Measurements from ENCODE around the gene CPEB3. TPM values are rescaled to one million over a fixed set of nuclear protein-coding genes. Genes with fewer than 3 reads are reported as not detected.
"Not testable (repeated sequence)": the region's sequence is repeated elsewhere in the genome, so short reads cannot be mapped to it uniquely, and the experiment has no call there.

Gene CPEB3
- total RNA-seq, 1 donor from 2014 or later = 21.2 TPM

DNA sequence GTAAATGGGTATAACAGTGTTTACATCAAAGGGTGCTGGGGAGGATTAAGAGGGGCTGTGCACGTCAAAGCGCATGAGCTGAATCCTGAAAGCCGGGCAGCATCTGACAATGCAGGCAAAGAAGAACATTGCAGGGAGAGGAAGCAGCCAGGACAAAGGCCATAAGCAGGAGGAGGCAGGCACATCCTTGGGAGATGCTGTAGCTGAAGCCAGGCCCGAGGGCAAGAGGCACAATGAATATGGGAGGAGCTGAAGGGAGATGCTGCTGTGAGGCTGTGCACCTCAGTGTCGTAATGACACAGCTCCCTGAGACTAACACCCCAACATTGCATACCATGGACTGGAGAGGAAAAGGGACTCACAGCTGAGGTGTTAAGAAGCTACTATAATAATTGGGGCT, 238.1 kb downstream of the CPEB3 start:
- DNase-seq (ENCODE audit: low spot score in 2 of 2) = no peak
- no peak for FAIRE-seq

DNA sequence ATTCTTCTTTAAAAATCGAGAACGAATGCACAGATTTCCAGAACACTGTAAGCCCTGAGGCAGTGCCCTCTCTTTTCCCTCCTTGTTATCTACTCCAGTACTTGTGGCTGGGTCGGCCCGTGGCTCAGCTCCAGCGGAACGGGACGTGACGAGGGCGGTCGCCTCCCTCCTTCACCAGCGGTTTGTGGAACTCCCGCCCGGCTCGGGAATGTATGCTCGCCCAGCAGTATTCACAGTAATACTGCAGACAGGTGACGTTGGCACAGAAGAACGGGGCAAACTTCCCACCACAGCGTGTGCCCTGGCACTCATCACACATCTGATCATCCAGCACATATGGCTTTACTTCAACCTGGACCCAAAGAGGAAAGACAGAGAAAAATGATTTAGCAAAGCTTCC, 238.8 kb downstream of the CPEB3 start:
- DNase-seq (ENCODE audit: low spot score in 2 of 2) (no peak), FAIRE-seq (no peak)

DNA sequence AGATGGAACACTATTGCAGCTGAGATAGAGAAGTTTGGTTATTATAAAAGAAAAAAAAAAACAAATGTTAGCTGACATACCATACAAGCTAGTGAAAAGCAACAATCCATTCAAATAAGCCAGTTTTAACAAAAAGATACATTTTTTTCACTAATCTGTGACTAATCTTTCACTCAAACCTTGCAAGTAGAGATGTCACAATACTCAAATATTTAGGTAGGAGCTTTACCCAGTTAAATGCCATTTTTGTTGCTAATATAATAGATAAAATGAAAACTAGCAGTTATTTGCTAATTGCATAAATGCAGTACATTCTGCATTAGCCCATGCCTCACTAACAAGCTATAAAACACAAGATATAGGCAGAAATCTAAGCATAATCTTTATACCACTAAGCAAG, 243.7 kb downstream of the CPEB3 start:
- DNase-seq (ENCODE audit: low spot score in 2 of 2) (no peak), FAIRE-seq (no peak)

DNA sequence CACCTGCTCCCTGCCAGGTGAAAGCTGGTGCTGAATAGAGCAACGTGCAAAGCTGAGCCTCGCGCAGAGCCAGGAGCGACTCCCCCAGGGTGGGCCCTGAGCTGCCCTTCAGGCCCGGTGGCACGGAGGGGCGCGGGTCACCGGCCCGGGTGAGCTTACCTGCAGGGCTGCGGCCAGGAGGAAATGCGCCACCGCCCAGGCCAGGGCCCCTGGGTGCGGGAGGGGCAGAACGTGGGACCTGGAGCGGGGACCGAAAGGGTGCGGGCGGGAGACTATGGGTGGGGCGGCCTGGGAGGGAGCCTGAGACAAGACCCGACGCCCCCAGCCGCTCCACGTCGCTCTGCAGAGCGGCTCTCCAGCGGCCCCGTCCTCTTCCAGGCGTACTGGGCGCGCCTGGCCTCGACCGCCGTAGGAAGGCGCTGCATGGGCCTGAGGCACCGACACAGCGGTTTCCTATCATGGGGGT, 245.2 kb downstream of the CPEB3 start:
- no peak for FAIRE-seq
- DNase-seq (ENCODE audit: low spot score in 2 of 2) = no peak

DNA sequence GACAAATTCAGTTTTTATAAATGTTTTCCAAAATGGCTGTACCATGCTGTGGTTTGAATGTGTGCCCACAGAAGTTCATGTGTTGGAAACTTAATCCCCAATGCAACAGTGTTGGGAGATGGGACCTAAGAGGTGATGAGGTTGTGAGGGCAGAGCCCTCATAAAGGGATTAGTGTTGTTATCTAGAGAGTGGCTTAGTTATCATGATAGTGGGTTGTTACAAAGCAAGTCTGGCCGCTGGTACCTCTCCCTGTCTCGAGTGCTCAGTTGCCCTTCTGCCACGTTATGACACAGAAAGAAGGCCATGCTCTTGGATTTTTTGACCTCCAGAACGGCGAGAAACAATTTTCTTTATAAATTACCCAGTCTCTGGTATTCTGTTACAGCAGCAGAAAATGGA, 248.3 kb downstream of the CPEB3 start:
- FAIRE-seq = no peak
- no peak for DNase-seq (ENCODE audit: low spot score in 2 of 2)

DNA sequence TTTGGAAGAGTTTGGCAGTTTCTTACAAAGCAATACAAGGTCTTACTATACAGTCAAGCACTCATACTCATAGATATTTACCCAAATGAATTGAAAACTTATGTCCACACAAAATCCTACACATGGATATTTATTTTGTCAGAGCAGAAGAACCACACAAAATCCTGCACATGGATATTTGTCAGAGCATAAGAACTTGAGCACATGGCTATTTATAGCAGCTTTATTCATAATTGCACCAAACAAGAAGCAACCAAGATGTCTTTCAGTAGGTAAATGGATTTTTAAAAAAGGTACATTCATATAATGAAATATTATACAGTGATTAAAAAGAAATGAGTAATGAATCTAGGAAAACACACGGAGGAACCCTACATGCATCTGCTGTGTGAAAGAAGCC, 251.9 kb downstream of the CPEB3 start:
- FAIRE-seq (no peak), DNase-seq (ENCODE audit: low spot score in 2 of 2) (no peak)

DNA sequence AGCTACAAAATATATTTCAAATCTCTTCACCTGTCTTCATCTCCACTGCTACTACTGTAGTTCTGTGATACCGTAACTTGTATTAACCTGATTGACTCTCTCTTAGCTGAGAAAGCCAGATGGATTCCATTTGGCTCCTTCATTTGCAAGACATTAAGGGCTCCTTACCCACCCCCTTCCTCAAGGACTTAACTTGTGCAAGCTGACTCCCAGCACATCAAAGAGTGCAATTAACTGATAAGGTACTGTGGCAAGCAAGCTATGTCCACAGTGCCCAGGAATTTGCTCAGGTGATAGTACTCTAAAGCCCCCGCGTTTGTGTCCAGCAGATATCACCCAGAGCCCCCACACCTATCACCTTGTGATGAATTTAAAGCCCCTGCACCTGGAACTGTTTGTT, 257.8 kb downstream of the CPEB3 start:
- not testable (repeated sequence) for FAIRE-seq; DNase-seq (ENCODE audit: low spot score in 2 of 2)

DNA sequence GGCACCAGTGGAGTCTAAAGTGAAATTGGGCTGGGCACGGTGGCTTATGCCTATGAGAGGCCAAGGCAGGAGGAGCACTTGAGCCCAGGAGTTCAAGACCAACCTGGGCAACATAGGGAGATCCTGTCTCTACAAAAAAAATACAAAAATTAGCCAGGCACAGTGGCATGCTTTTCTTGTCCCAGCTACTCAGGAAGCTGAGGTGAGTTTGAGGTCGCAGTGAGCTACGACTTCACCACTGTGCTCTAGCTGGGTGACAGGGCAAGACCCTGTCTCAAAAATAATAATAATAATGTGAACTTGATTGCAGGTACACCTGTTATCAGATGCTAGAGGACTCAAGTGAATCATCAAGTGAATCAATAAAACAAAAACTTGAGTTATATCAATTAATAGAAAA, 259.3 kb downstream of the CPEB3 start:
- FAIRE-seq = no peak

DNA sequence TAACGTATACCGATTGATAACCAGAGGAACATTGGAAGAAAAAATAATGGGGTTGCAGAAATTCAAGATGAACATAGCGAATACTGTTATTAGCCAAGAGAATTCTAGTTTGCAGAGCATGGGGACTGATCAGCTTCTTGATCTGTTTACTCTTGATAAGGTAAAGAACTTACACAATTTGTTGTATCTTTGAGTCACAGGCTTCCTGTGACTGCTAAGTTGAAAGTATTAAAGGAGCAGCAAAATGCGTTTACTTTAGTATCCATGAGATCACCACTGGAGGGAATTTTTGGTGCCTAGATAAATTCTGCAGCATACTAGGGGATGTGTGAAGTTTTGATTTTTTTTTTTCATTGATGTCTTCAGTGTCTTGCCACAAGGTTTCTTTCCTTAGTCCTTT, 263.7 kb downstream of the CPEB3 start:
- no peak for DNase-seq (ENCODE audit: low spot score in 2 of 2)
- FAIRE-seq = no peak

More for the DNA sequence above, 259.3 kb downstream of the CPEB3 start:
- DNase-seq (ENCODE audit: low spot score in 2 of 2) = no peak

DNA sequence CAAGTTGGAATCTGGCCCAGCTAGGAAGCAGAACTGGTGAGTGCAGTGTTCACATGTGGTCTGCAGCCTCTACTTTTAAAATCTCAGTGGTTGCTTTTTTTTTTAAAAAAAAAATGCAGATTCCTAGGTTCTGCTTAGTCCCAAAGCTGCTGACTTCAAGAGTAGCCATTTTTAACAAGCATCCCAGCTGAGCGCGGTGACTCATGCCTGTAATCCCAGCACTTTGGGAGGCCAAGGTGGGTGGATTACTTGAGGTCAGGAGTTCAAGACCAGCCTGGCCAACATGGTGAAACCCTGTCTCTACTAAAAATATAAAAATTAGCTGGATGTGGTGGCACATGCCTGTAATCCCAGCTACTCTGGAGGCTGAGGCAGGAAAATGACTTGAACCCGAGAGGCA, 265.5 kb downstream of the CPEB3 start:
- not testable (repeated sequence) for DNase-seq (ENCODE audit: low spot score in 2 of 2); FAIRE-seq

DNA sequence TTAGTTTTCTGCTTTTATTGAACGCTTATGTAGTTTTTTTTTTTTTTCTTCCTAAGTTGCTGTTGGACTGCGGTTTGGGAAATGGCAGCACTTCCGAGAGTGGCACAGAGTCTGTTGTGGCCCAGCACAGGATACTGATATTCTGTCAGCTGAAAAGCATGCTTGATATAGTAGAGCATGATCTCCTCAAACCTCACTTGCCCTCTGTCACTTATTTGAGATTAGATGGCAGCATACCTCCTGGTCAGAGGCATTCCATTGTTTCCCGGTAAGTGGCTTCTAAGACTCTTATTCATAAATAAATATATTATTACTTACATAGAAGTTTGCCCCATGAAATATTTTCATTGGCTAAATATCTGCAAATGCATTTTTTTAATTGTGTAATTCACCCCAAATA, 266.2 kb downstream of the CPEB3 start:
- DNase-seq (ENCODE audit: low spot score in 2 of 2) (no peak), FAIRE-seq (no peak)

DNA sequence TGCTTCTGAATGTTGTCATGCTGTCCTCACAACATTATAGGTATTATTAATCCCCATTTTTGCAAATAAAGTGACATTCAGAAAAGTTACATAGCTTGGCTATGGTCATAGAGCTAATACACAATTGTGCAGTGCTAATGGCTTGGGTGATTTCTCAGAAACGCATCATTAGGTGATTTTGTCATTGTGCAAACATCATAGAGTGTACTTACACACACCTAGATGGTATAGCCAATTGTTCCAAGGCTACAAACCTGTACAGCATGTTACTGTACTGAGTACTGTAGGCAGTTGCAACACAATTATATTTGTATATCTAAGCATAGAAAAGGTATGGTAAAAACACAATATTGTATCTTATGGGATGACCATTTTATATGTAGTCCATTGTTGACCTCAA, 276.3 kb downstream of the CPEB3 start:
- no peak for DNase-seq (ENCODE audit: low spot score in 2 of 2)
- FAIRE-seq = no peak

DNA sequence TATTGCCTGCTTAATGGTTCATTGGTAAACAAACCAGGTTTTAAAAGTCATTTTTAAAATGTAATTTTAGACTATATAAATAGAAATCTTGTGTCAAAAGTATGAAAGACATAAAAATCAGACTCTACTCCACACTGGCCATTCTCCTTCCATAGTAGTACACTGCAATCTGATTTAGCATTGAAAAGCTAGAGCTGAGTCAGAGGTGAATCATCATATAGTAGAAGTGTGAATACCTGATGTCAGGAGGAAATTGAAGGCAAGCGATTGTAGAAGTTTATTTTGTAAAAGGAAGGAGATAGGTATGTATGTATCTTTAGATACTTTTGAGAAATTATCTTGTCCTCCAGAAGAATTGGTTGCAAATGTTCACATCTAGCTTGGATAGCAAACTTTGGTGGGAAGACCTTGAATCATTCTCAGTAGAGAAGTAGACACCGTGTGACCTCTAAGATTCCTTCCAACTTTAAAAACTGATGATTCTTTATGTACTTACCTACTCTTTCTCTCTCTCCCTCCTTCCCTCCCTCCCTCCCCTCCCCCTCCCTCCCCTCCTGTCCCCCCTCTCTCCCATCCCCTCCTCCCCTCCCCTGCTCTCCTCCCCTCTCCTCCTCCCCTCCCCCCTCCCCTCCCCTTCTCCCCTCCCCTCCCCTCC, 279.2 kb downstream of the CPEB3 start:
- FAIRE-seq (no peak), DNase-seq (ENCODE audit: low spot score in 2 of 2) (no peak)

DNA sequence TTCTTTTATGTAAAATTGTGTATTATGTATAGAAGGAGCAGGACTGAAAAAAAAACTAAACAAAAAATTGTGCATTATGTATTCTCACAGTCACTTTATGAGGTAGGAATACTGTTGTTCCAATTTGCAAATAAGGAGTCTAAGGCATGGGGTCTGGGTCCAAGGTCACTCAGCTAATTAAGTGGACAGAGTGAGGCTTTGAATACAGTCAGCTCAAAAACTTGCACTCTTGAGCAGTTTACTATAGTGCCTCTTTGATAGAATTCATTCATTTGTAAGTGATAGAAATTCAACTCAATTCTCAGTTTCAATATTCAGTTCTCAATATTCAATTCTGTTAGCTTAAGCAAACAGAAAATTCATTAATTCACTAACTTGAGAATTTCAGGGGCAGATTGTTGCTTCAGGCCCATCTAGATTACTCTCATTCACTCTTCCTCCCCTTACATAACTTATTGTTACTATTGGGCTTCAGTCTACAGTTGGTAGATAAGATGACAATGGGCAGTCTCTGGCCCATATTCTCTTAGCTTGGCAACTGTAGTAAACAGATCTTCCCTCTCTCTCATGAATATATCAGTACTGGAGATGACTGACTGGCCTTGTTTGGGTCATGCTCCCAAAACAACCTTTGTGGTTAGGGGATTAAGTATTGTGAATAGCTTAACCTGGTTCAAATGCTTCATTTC, 280.7 kb downstream of the CPEB3 start:
- FAIRE-seq (no peak), DNase-seq (ENCODE audit: low spot score in 2 of 2) (no peak)

DNA sequence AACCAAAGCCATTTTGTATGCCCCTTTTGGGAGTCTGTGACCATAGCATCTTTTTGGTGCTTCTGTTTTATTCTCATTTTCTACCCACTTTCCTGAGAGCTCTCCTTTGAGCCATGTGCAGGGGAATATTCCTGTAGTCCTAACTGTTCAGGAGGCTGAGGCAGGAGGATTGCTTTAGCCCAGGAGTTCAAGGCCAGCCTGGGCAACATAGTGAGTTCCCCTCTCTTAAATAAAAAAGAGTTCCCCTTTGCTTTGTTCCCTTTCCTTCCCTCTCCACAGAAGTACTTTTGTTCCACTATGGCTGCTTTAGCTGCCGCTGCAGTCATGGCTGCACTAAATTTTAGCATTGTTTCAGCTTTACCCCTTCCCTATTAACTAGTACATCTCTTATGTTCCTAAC, 281.4 kb downstream of the CPEB3 start:
- DNase-seq (ENCODE audit: low spot score in 2 of 2) (no peak), FAIRE-seq (no peak)

DNA sequence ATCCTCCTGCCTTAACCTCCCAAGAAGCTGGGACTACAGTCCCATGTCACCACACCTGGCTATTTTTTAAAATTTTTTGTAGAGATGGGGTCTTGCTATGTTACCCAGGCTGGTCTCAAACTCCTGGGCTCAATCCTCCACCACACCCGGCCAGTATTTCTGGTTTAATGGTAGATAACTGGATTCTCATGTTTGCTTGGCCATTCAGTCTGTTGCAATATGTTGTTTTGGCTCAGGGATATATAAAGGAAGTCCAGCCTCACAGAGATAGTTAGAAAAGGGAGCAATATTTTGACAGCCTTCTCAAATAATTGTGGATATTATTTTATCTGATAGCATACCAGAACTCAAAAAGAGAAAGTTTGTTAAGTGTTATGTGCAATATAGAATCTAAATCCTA, 284.9 kb downstream of the CPEB3 start:
- DNase-seq (ENCODE audit: low spot score in 2 of 2) (no peak), FAIRE-seq (no peak)

DNA sequence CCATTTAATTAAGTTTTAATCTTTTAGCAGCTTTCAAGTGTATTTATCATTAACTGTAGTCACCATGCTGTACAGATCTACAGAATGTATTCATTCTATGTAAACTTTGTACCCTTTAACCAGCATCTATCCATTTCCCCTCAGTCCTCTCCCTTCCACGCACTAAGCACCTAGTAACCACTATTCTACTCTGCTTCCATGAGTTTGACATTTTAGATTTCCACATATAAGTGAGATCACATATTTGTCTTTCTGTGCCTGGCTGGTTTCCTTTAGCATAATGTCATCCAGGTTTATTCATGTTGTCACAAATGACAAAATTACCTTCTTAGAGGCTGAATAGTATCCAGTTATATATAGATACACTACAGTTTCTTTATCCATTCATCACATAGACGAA, 287.6 kb downstream of the CPEB3 start:
- no peak for DNase-seq (ENCODE audit: low spot score in 2 of 2)
- FAIRE-seq = no peak

DNA sequence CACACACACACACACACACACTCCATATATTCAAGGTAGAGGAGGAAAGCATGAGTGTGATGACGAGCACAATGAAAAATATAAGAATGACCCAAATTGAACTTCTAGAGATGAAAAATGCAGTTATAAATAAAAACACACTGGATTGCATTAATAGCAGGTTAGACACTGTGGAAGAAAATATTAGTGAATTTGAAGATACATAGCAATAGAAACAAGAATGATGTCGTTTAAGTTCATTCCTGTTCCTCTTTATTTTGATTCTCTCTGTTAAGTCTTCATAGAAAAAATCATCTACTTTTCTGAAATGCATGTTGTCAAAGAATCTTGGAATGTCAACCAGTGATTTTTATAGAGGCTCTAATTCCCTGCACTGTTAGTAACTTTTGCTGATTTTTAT, 288.9 kb downstream of the CPEB3 start:
- DNase-seq (ENCODE audit: low spot score in 2 of 2) (no peak), FAIRE-seq (no peak)

DNA sequence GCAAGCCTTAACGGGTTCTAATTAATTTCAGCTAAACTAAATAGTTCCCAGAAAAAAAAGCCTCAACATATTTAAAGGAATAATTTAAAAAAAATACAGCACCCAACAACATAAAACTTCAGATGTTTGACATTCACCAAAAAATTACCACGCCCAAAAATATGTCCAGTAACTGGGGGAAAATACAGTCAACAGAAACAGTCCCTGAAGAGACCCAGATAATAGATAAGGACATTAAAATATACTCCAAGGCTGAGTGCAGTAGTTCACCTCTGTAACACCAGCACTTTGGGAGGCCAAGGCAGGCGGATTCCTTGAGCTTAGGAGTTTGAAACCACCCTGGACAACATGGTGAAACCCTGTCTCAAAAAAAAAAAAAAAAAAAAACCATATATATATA, 289.3 kb downstream of the CPEB3 start:
- FAIRE-seq (no peak), DNase-seq (ENCODE audit: low spot score in 2 of 2) (no peak)
